ENCODE measurements around the gene RANBP1.

The RANBP1 gene

GRCh38 chr22:20114506-20115475 is 1.1 kb upstream of the RANBP1 start:
- Histone ChIP-seq H3K27ac (no peak overlapping the region), H3K4me3 (no peak overlapping the region)
- no peak for DNase-seq (ENCODE audit: low spot score)
- TF ChIP-seq CTCF (IDR thresholded peaks at IDR 0.05), result no peak

- DNase-seq (ENCODE audit: low spot score), result no peak
- H3K4me3 ChIP-seq, result peak overlapping the region; percentile 90
- TF ChIP-seq CTCF (IDR thresholded peaks at IDR 0.05), result no peak
- H3K27ac ChIP-seq, result peak overlapping the region; percentile 67 to 93
Measured at GRCh38 chr22:20116376-20116950, 559 bp downstream of the RANBP1 start.

GRCh38 chr22:20116951-20117632 is 1.2 kb downstream of the RANBP1 start, which contains the start of gene TRMT2A:
Gene TRMT2A, minus strand, starts transcription at chr22:20117226. Its CDS starts 320 bp downstream, at chr22:20116906.
- H3K27ac ChIP-seq, result peak within 1 kb of the TSS; percentile 67 to 93
- DNase-seq (ENCODE audit: low spot score), result peak; percentile 98
- no peak for TF ChIP-seq CTCF (IDR thresholded peaks at IDR 0.05)
- H3K4me3 ChIP-seq, result peak within 1 kb of the TSS; percentile 90

- no peak for TF ChIP-seq CTCF (IDR thresholded peaks at IDR 0.05)
- DNase-seq (ENCODE audit: low spot score), result no peak
- H3K4me3 ChIP-seq, result peak overlapping the region; percentile 90
- peak overlapping the region in 1 of 2 donors; percentile 93 for H3K27ac ChIP-seq
Measured at GRCh38 chr22:20117633-20118299, 1.9 kb downstream of the RANBP1 start.

DNA sequence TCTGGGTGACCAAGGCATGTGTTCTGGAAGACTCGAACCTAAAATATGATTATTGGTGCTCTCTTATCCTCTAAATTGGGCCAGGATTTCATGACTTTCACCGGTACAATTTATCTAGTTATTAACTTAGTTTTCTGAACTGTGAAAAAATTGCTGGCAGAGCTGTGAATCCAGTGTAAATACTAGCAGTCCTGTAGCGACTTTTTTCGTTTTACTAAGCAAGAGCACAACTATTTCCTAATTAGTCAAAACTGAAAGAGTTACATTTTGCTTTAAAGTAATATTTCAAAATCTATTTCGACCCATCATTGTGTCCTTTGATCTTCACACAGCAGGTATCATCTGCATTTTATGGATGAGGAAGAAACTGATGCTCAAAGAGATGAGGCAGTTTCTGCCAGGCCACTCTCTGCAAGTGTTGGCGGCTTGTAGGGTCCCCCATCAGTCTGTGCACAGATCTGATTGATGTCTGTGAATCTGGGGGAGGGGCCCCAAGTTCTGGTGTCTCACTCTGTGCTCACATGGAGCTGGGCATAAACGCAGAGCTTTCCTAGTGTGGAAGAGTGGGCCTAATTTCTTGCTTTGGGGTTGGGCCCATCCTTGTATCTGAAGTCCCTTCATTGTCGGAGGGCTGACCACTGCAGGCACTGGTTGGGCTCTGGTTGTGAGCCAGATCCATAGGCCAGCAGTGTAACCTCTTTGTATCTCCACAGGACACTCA is 2.6 kb downstream of the RANBP1 start:
- no peak for TF ChIP-seq CTCF (IDR thresholded peaks at IDR 0.05)
- no peak for DNase-seq (ENCODE audit: low spot score)
- Histone ChIP-seq H3K27ac (peak overlapping the region in 1 of 2 donors; percentile 93), H3K4me3 (peak overlapping the region; percentile 90)

GRCh38 chr22:20121856-20122415 is 6.0 kb downstream of the RANBP1 start:
- Histone ChIP-seq H3K4me3 (no peak overlapping the region), H3K27ac (no peak overlapping the region)
- DNase-seq (ENCODE audit: low spot score), result no peak
- no peak for TF ChIP-seq CTCF (IDR thresholded peaks at IDR 0.05)
